Peyer's patch (tissue), 4 donors: ENCODE data around the gene C1QL1. TPM values are rescaled to one million over a fixed set of nuclear protein-coding genes. Genes with fewer than 3 reads are reported as not detected.

ENCODE experiments used
- DNase-seq, 3 donors: peaks; one replicate each; pipeline ENCODE4 v3.0.0-alpha.2; 2017 to 2019
- H3K27ac ChIP-seq, 4 donors: fragments of 200-600 bp; sonication (generic); one replicate each; pipeline ENCODE4 v1.5.1; 2016 to 2019
- H3K27me3 ChIP-seq, 2 donors: fragments of 200-600 bp; sonication (generic); one replicate each; pipeline ENCODE4 v1.5.1; 2019
- H3K36me3 ChIP-seq, 3 donors: fragments of 200-600 bp; sonication (generic); one replicate each; pipeline ENCODE4 v1.5.1; 2016 to 2019
- H3K4me1 ChIP-seq, 4 donors: fragments of 200-600 bp; sonication (generic); one replicate each; pipeline ENCODE4 v1.5.1; 2016 to 2019
- H3K4me3 ChIP-seq, 4 donors: fragments of 200-600 bp; sonication (generic); 1 replicate in 3 of 4; 2 replicates in 1 of 4; pipeline ENCODE4 v1.5.1; 2016 to 2019; ENCODE audit warnings: mild to moderate bottlenecking in 1 of 4
- H3K9me3 ChIP-seq, 4 donors: fragments of 200-600 bp; sonication (generic); one replicate each; pipeline ENCODE4 v1.5.1; 2016 to 2019; ENCODE audit warnings: mild to moderate bottlenecking in 1 of 4
- CTCF ChIP-seq, 6 experiments: fragments of 450-650 bp in 4 of 6; fragments of 200-600 bp in 2 of 6; sonication (generic) in 1 of 6; IDR thresholded peaks; one replicate each; pipeline ENCODE4 v1.5.1; 2017 to 2019; ENCODE audit warnings: antibody characterized with exemption in 6 of 6, mild to moderate bottlenecking in 3 of 6, moderate library complexity in 1 of 6
- POLR2A ChIP-seq, 2 donors: fragments of 450-650 bp; IDR thresholded peaks; one replicate each; pipeline ENCODE4 v1.5.1; 2017; ENCODE audit warnings: antibody characterized with exemption in 2 of 2, mild to moderate bottlenecking in 2 of 2, moderate library complexity in 2 of 2
- total RNA-seq, 4 donors: library from RNA; depleted of rRNA; stranded (reverse); fragments of >200 nt; gene quantifications; one replicate each; pipeline ENCODE4 v1.1.0, GENCODE V29; 2016

Gene C1QL1
- total RNA-seq, 4 donors from 2014 or later = 0.67 to 3.3 TPM; not detected in 2

- TF ChIP-seq POLR2A (IDR thresholded peaks at IDR 0.05) (no peak), CTCF (IDR thresholded peaks at IDR 0.05) (no peak)
Observed at GRCh38 chr17:44995436-44996001, 27.4 kb upstream of the C1QL1 start.

GRCh38 chr17:44992242-44992939, 24.3 kb upstream of the C1QL1 start:
- H3K4me3 ChIP-seq = no peak overlapping the region
- no peaks in the 10 kb centered on the region for H3K36me3 ChIP-seq
- H3K27ac ChIP-seq = no peak overlapping the region
- TF ChIP-seq POLR2A (IDR thresholded peaks at IDR 0.05) = no peak
- no peak for TF ChIP-seq CTCF (IDR thresholded peaks at IDR 0.05)
- no peaks in the 10 kb centered on the region for H3K27me3 ChIP-seq
- H3K4me1 ChIP-seq = peaks cover 0 to 2% (median 0%) of the 10 kb centered on the region in 4 donors
- no peak for DNase-seq
- no peaks in the 10 kb centered on the region for H3K9me3 ChIP-seq

More at GRCh38 chr17:44995436-44996001, 27.4 kb upstream of the C1QL1 start:
- H3K9me3 ChIP-seq = no peaks in the 10 kb centered on the region
- H3K27me3 ChIP-seq = no peaks in the 10 kb centered on the region
- DNase-seq = no peak
- H3K4me1 ChIP-seq = no peaks in the 10 kb centered on the region
- H3K36me3 ChIP-seq = no peaks in the 10 kb centered on the region
- H3K4me3 ChIP-seq = no peak overlapping the region
- no peak overlapping the region for H3K27ac ChIP-seq

GRCh38 chr17:44990994-44991393, 22.9 kb upstream of the C1QL1 start:
- H3K27me3 ChIP-seq = no peaks in the 10 kb centered on the region

GRCh38 chr17:44989552-44990138, 21.5 kb upstream of the C1QL1 start:
- TF ChIP-seq POLR2A (IDR thresholded peaks at IDR 0.05) (no peak), CTCF (IDR thresholded peaks at IDR 0.05) (no peak)
- no peak overlapping the region for H3K27ac ChIP-seq
- no peak for DNase-seq
- no peaks in the 10 kb centered on the region for H3K27me3 ChIP-seq
- H3K4me1 ChIP-seq = peaks cover 0 to 4% (median 0%) of the 10 kb centered on the region in 4 donors
- H3K36me3 ChIP-seq = no peaks in the 10 kb centered on the region
- no peaks in the 10 kb centered on the region for H3K9me3 ChIP-seq
- no peak overlapping the region for H3K4me3 ChIP-seq

More at GRCh38 chr17:44990994-44991393, 22.9 kb upstream of the C1QL1 start:
- no peak overlapping the region for H3K27ac ChIP-seq
- no peak overlapping the region for H3K4me3 ChIP-seq
- DNase-seq = no peak
- no peak for TF ChIP-seq POLR2A (IDR thresholded peaks at IDR 0.05)
- no peak for TF ChIP-seq CTCF (IDR thresholded peaks at IDR 0.05)
- H3K4me1 ChIP-seq = peaks cover 0 to 4% (median 0%) of the 10 kb centered on the region in 4 donors
- no peaks in the 10 kb centered on the region for H3K9me3 ChIP-seq
- no peaks in the 10 kb centered on the region for H3K36me3 ChIP-seq

- Histone ChIP-seq H3K27me3 (no peaks in the 10 kb centered on the region), H3K27ac (no peak overlapping the region), H3K36me3 (no peaks in the 10 kb centered on the region), H3K9me3 (no peaks in the 10 kb centered on the region), H3K4me1 (peaks cover 0 to 4% (median 0%) of the 10 kb centered on the region in 4 donors), H3K4me3 (no peak overlapping the region)
- DNase-seq = no peak
- no peak for TF ChIP-seq POLR2A (IDR thresholded peaks at IDR 0.05)
- no peak for TF ChIP-seq CTCF (IDR thresholded peaks at IDR 0.05)
Observed at GRCh38 chr17:44988044-44988942, 20.2 kb upstream of the C1QL1 start.
